ENCODE results near the gene ERBB4. TPM values are rescaled to one million over a fixed set of nuclear protein-coding genes. Genes with fewer than 3 reads are reported as not detected.
"Not testable (repeated sequence)": the region's sequence is repeated elsewhere in the genome, so short reads cannot be mapped to it uniquely, and the experiment has no call there.

The ERBB4 gene
- total RNA-seq, 1 donor from 2014 or later: 12.4 TPM

GRCh38 chr2:211688196-211688595 lies 850.4 kb downstream of the ERBB4 start:
- intact Hi-C loops (cut with DNase I): no loop called here
- DNase-seq (ENCODE audit: missing footprints) (no peak), ATAC-seq (no peak)

- intact Hi-C loops (cut with DNase I): no loop called here
- ATAC-seq: no peak
- no peak for DNase-seq (ENCODE audit: missing footprints)
Observed at GRCh38 chr2:211674715-211675114, 863.9 kb downstream of the ERBB4 start.

- DNase-seq (ENCODE audit: missing footprints) (no peak), ATAC-seq (peak; percentile 80)
- intact Hi-C loops (cut with DNase I): no loop called here
Observed at GRCh38 chr2:211673133-211673905, 865.3 kb downstream of the ERBB4 start.

- ATAC-seq (no peak), DNase-seq (ENCODE audit: missing footprints) (no peak)
- intact Hi-C loops (cut with DNase I): no loop called here
Observed at GRCh38 chr2:211671977-211672376, 866.6 kb downstream of the ERBB4 start.

- DNase-seq (ENCODE audit: missing footprints): no peak
Observed at GRCh38 chr2:211665299-211665698, 873.3 kb downstream of the ERBB4 start.

GRCh38 chr2:211664321-211664720 lies 874.3 kb downstream of the ERBB4 start:
- intact Hi-C loops (cut with DNase I): no loop called here
- DNase-seq (ENCODE audit: missing footprints) (no peak), ATAC-seq (no peak)

More at GRCh38 chr2:211665299-211665698, 873.3 kb downstream of the ERBB4 start:
- intact Hi-C loops (cut with DNase I): no loop called here
- no peak for ATAC-seq

GRCh38 chr2:211654211-211654780 lies 884.3 kb downstream of the ERBB4 start:
- DNase-seq (ENCODE audit: missing footprints): no peak
- no peak for ATAC-seq
- intact Hi-C loops (cut with DNase I): no loop called here

GRCh38 chr2:211652327-211652726 lies 886.3 kb downstream of the ERBB4 start:
- ATAC-seq: no peak
- DNase-seq (ENCODE audit: missing footprints): no peak
- intact Hi-C loops (cut with DNase I): no loop called here

GRCh38 chr2:211649331-211649730 lies 889.3 kb downstream of the ERBB4 start:
- DNase-seq (ENCODE audit: missing footprints): no peak
- no peak for ATAC-seq
- intact Hi-C loops (cut with DNase I): no loop called here

- DNase-seq (ENCODE audit: missing footprints) (no peak), ATAC-seq (no peak)
- intact Hi-C loops (cut with DNase I): no loop called here
Observed at GRCh38 chr2:211631503-211631902, 907.1 kb downstream of the ERBB4 start.

- intact Hi-C loops (cut with DNase I): no loop called here
- DNase-seq (ENCODE audit: missing footprints): no peak
- no peak for ATAC-seq
Observed at GRCh38 chr2:211623096-211623495, 915.5 kb downstream of the ERBB4 start.

- DNase-seq (ENCODE audit: missing footprints): no peak
- intact Hi-C loops (cut with DNase I): no loop called here
- no peak for ATAC-seq
Observed at GRCh38 chr2:211620986-211621385, 917.6 kb downstream of the ERBB4 start.

- no peak for DNase-seq (ENCODE audit: missing footprints)
- no peak for ATAC-seq
- intact Hi-C loops (cut with DNase I): no loop called here
Observed at GRCh38 chr2:211617803-211618202, 920.8 kb downstream of the ERBB4 start.

GRCh38 chr2:211611621-211612020 lies 927.0 kb downstream of the ERBB4 start:
- no peak for DNase-seq (ENCODE audit: missing footprints)
- intact Hi-C loops (cut with DNase I): no loop called here
- no peak for ATAC-seq

- intact Hi-C loops (cut with DNase I): no loop called here
- ATAC-seq (no peak), DNase-seq (ENCODE audit: missing footprints) (no peak)
Observed at GRCh38 chr2:211611061-211611518, 927.5 kb downstream of the ERBB4 start.

GRCh38 chr2:211609127-211609526 lies 929.5 kb downstream of the ERBB4 start:
- DNase-seq (ENCODE audit: missing footprints): no peak
- no peak for ATAC-seq
- intact Hi-C loops (cut with DNase I): no loop called here

GRCh38 chr2:211599146-211599545 lies 939.5 kb downstream of the ERBB4 start:
- intact Hi-C loops (cut with DNase I): no loop called here
- ATAC-seq (no peak), DNase-seq (ENCODE audit: missing footprints) (no peak)

GRCh38 chr2:211598238-211598637 lies 940.4 kb downstream of the ERBB4 start:
- DNase-seq (ENCODE audit: missing footprints) (no peak), ATAC-seq (no peak)
- intact Hi-C loops (cut with DNase I): no loop called here

GRCh38 chr2:211592006-211592405 lies 946.6 kb downstream of the ERBB4 start:
- ATAC-seq; intact Hi-C loops (cut with DNase I); DNase-seq (ENCODE audit: missing footprints): not testable (repeated sequence)

- intact Hi-C loops (cut with DNase I): no loop called here
- DNase-seq (ENCODE audit: missing footprints) (no peak), ATAC-seq (no peak)
Observed at GRCh38 chr2:211591426-211591825, 947.2 kb downstream of the ERBB4 start.

Data from Right ventricle myocardium inferior (tissue), 1 donor.